Testis (tissue), 2 donors: ENCODE data around the gene AFAP1.

ENCODE experiments used
- CTCF ChIP-seq, 3 experiments: fragments of 450-650 bp in 2 of 3; fragments of 200-600 bp in 1 of 3; sonication (generic) in 1 of 3; IDR thresholded peaks; one replicate each; pipeline ENCODE4 v1.5.1; 2016 to 2019; ENCODE audit warnings: antibody characterized with exemption in 3 of 3, mild to moderate bottlenecking in 2 of 3, moderate library complexity in 1 of 3
- POLR2A ChIP-seq: fragments of 450-650 bp; IDR thresholded peaks from one replicate; pipeline ENCODE4 v1.6.1; 2017; ENCODE audit warnings: antibody characterized with exemption, mild to moderate bottlenecking, moderate library complexity

DNA sequence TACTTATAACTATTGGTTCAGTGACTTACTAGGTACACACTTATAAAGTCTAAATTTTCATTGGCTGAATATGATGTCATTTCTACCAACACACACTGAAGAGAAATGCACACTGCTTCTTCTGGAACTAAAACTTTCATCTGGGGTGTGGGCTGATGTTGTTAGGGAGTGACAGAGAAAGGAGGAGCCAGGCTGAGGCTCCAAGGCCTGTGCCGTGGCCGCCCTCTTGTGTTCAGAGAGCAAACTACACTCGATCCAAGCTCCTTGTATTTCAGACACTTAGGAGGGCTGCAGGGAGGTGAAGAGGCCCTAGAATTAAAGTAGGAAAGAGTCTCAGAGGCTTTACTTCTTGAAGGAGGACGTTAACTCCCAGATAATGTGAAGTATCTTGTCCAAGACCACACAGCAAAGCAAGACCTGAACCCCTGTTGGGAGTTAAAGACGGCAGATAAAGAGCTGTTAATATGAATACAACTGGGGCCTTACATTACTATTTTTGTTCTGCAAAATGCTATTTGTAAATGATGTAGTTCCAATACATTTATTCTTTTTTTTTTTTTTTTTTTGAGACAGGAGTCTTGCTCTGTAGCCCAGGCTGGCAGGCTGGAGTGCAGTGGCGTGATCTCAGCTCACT is 137.5 kb downstream of the AFAP1 start:
- no peak for TF ChIP-seq POLR2A
- peak; percentile 76 to 87 (median 85) for TF ChIP-seq CTCF (IDR thresholded peaks at IDR 0.05)
